HG03095 (cell line): ENCODE results near the gene ZXDC.

ENCODE experiments used
- ATAC-seq: cut with Tn5 transposase; IDR thresholded peaks from one replicate; pipeline ENCODE4 v1.9.1; 2021; ENCODE audit warnings: moderate library complexity; ENCODE audit not compliant: unreplicated experiment

The ZXDC gene

GRCh38 chr3:126439346-126439967 lies 36.2 kb downstream of the ZXDC start:
- no peak for ATAC-seq

DNA sequence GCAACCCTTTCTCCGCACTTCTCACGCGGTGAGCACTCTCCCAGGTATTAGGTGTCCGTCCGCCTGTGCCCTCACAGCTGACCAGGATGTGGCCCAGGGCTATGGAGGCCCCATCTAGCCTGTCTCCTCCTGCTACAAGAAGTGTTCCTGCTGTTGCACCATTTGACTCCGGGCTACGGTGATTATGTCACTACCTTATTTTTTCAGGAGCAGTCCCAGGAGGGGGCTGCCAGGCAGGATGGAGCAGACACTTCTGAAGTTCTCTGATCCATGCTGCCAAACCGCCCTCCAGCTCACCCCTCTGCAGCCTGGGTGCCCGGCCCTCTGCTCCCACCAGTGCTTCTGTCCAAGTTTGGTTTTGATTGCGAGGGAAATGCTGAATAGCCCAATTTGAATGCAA lies 36.9 kb downstream of the ZXDC start:
- no peak for ATAC-seq

GRCh38 chr3:126438186-126438585 lies 37.5 kb downstream of the ZXDC start:
- no peak for ATAC-seq

GRCh38 chr3:126436826-126437717 lies 38.6 kb downstream of the ZXDC start:
- ATAC-seq, result no peak

DNA sequence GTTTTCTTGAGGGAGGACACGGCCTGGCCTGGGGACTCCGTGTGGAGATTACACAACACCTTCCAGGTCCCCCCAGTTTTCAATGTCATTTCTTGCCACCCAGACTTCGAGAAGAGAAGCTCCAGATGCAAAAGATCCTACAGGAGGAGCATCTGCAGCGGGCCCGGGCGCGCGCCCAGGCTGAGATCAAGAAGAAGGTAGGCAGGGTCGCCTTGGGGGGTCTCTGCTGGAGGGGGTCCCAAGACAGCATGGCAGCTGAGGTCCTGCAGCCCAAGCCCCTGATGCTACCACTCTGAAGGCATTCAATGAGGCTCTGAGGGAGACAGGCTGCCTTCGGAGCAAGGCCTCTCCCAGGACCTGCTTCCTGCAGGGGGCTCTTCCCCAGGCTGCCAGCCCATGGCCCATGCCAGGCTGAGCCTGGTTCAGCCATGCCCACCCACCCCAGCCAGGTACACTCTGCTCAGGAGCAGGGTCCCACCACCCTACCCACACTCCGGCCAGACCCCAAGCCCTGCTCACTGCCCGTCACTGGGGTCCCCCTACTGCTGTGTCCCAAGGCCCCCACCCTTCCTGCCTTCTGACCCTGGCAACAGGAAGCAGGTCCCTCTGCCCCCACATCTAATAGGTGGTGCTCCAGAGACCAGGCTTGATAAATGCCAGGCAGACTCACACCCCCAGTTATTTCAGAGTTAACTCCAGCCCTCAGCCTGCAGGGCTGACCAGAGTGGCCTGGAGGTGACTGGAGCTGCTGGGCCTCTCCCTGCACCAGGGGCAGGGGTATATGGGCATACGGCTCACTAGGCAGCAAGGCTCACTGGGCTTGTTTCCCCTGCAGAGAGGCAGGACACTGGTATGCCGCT lies 40.0 kb downstream of the ZXDC start:
- ATAC-seq, result no peak

DNA sequence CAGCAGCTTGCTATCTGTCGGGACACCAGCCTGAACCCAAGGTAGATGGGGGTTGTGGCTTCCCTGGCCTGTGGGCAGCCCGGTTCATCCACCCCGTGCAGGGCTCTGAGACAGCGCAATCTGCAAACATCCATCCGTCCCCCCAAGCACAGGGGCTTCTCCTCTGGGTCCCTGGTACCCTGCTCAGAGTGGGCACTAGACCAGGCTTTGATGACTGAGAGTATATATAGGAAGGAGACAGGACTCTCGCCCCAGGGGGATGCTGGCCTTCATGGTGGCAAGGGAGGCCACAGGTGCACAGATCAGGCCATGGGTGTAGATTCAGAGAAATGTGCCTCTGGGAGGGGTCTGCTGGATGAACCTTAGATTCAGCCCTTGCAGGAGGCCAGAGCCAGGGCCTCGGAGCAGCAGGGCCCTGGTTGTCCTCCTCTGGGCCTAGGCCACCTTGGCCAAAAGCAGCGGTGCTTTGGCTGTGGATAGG lies 40.7 kb downstream of the ZXDC start:
- ATAC-seq, result no peak

GRCh38 chr3:126434264-126434590 lies 41.5 kb downstream of the ZXDC start:
- ATAC-seq, result no peak

DNA sequence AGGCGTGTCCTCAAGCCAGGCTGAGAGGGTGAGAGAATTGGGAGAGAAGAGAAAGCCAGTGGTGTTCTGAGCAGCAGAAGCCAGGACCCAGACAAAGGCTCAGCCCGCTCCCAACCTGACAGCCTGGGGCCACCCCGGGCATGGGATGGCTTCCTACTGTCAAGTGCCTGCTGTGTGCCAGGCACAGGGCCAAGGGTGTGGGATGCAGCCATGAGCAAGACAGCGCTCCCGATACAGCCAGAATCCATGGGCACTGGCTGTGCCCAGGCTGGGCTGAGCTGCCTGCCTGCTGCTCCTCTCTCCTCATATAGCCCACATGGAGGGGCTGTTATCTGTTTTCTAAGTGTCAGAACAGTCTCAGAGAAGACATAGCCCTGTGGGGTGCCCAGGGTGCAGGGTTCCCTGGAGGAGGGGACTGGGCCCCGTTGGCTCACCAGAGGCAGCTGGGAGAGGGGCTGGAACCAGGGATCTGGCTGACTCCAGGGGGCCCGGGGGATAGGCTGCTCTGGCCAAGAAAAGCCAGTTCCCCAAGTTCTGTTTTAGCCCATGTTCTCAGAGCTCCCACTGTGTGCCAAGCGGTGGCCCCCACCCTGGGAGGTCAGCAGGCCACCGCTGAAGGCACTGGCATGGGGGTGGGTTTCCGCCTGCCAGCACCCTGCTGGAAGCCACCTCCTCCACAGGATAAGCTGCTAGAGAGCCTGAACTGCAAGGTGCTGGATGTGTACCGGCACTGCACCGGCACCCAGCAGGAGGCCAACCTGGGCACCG lies 42.0 kb downstream of the ZXDC start:
- ATAC-seq, result no peak

DNA sequence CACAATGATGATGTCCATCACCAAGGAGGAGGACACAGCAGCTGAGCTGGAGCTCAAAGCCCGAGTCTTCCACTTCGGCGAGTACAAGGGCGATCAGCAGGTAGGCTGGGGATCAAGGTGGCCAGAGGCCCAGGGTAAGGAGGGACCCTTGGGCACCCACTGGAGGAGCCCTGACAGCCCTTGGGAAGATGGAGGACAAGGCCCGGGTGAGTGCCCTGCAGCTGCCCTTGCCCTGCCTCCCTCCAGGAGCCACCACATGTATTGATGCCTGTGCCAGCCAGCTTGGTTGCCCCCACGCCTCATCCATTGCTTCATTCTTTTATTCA lies 42.6 kb downstream of the ZXDC start:
- ATAC-seq, result no peak

- no peak for ATAC-seq
These were observed 43.2 kb downstream of the ZXDC start for GRCh38 chr3:126432361-126433104.

GRCh38 chr3:126431103-126431534 lies 44.6 kb downstream of the ZXDC start:
- ATAC-seq, result peak; percentile 75

GRCh38 chr3:126424751-126425150 lies 50.9 kb downstream of the ZXDC start:
- ATAC-seq, result no peak

DNA sequence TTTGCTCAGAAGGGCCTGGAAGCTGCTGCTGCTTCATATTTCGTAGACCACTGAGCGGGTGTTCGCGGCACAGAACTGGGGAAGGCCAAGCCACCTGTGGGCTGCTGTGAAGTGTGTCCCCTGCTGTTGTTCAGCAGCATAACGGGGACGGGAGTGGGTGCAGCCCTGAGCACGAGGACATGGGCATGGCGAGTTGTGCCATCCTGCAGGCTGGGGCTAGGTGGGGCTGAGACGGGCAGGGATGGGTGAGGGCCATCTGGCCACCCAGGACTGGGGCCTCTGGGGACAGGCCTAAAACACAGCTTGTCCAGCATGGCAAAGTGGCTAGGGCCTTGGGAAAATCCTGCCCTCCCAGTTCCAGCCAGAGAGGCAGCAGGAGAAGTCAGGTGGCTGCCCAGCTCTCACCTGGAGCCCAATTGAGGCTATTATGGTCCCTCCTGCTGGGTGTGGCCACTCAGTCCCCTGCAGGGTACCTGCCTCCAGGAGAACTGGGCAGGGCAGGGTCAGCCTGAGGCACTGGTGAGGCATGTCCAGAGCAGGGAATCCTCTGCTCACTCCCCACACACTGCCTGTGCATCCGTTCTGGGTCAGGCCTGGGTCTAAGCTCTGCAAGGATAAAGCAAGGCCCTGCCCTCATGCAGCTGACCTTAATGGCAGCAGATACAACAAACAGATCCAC lies 51.5 kb downstream of the ZXDC start:
- no peak for ATAC-seq

- no peak for ATAC-seq
These were observed 52.3 kb downstream of the ZXDC start for GRCh38 chr3:126423191-126424038.

DNA sequence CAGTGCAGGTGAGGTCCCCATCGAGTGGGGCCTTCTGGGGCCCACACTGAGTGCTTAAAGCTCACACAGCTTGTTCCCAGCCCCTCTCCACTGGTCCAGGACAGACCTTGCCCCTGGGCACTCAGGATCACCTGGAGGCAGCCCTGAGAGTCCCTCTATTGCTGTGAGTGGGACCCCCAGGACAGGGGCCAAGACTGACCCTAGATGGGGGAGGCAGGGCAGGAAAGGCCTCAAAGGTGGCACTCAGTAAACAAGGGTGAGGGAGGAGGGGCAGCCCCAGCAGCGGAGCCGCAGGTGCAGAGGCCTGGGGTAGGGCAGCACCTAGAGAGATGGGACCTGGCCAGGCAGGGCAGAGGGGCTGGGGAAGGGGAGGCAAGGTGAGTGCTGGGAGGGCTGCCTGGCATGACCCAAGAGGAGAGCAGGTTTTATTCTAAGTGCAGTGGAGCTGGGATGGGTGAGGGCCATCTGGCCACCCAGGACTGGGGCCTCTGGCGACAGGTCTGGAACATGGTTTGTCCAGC lies 53.1 kb downstream of the ZXDC start:
- no peak for ATAC-seq

DNA sequence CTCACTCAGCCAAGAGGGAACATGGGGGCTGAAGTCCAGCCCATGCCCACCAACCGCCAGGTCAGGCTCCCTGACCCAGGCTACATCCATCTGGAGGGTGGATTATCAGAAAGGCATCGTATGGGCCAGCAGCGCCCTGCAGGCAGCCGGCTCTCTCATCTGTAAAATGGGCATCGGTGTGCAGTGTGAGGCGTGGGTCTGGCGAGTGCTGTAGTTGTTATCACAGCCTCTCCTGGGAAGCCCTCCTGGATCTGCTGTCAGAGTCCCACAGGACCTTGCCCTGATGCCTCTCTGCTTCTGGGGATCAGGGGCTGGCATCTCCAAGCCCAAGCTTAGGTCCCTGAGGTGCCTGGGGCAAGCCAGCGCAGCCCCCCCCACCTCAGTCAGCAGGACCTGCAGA lies 53.6 kb downstream of the ZXDC start:
- no peak for ATAC-seq

- no peak for ATAC-seq
These were observed 54.0 kb downstream of the ZXDC start for GRCh38 chr3:126421573-126422119.
